ENCODE measurements around the gene METRN.
"Not testable (repeated sequence)": the region's sequence is repeated elsewhere in the genome, so short reads cannot be mapped to it uniquely, and the experiment has no call there.

METRN gene

GRCh38 chr16:739560-740458 lies 24.9 kb downstream of the METRN start:
- peak; percentile 28 for DNase-seq

GRCh38 chr16:740459-740763 lies 25.5 kb downstream of the METRN start:
- DNase-seq = no peak

GRCh38 chr16:740764-741505 lies 26.0 kb downstream of the METRN start, which contains the start of gene CIAO3:
CIAO3 (minus strand) TSS chr16:740997; CDS start chr16:740985, 12 bp downstream.
- peak; percentile 93 for DNase-seq

GRCh38 chr16:741986-742629 lies 27.2 kb downstream of the METRN start:
- DNase-seq = no peak

- DNase-seq = not testable (repeated sequence)
These were observed 28.0 kb downstream of the METRN start for GRCh38 chr16:742894-743293.

GRCh38 chr16:743794-744500 lies 29.0 kb downstream of the METRN start:
- DNase-seq = no peak

GRCh38 chr16:745739-746138 lies 30.8 kb downstream of the METRN start:
- DNase-seq = no peak

- no peak for DNase-seq
These were observed 31.7 kb downstream of the METRN start for GRCh38 chr16:746637-747036.

- no peak for DNase-seq
These were observed 33.2 kb downstream of the METRN start for GRCh38 chr16:747978-748746.

- DNase-seq = no peak
These were observed 34.1 kb downstream of the METRN start for GRCh38 chr16:749010-749409.

- DNase-seq = no peak
These were observed 35.6 kb downstream of the METRN start for GRCh38 chr16:750485-750884.

- DNase-seq = no peak
These were observed 36.5 kb downstream of the METRN start for GRCh38 chr16:751152-752006.

GRCh38 chr16:752007-752312 lies 37.0 kb downstream of the METRN start:
- DNase-seq = no peak

GRCh38 chr16:754121-754607 lies 39.2 kb downstream of the METRN start:
- not testable (repeated sequence) for DNase-seq

GRCh38 chr16:754656-755055 lies 39.7 kb downstream of the METRN start:
- DNase-seq = no peak

- DNase-seq = no peak
These were observed 41.5 kb downstream of the METRN start for GRCh38 chr16:756428-756827.

GRCh38 chr16:759110-759910 lies 44.4 kb downstream of the METRN start:
- no peak for DNase-seq

- no peak for DNase-seq
These were observed 45.1 kb downstream of the METRN start for GRCh38 chr16:760065-760464.

GRCh38 chr16:760545-761343 lies 45.8 kb downstream of the METRN start, which contains the start of gene MSLN:
MSLN (plus strand) TSS chr16:760734; CDS start chr16:762681, 1,947 bp downstream.
- DNase-seq = no peak

All from femur (tissue), 1 donor.